HepG2 (cell line): ENCODE measurements around the gene EHBP1. TPM values are rescaled to one million over a fixed set of nuclear protein-coding genes. Genes with fewer than 3 reads are reported as not detected.

Source experiments
- ATAC-seq: fragments of 200-7000 bp; cut with Tn5 transposase; 3 replicates; pipeline ENCODE4 v1.9.1; 2020; ENCODE audit warnings: mild to moderate bottlenecking, moderate library complexity
- BruUV-seq: library from RNA; stranded (reverse); fragments of 400-500 nt; replicated peaks from 2 replicates; lab custom pipeline; 2021; lab: Mats Ljungman, UMichigan
- CTCF ChIA-PET: fragments of 300-600 bp; formaldehyde crosslinking; extraction: SDS; loops from one replicate; lab custom pipeline; 2021; ENCODE audit warnings: low total read pairs, inconsistent platforms, low intra/inter-chr PET ratio; lab: Yijun Ruan, JAX
- POLR2A ChIA-PET: fragments of 350-600 bp; sonication (Branson Sonifier 250); formaldehyde crosslinking; loops from one replicate; lab custom pipeline; 2020; ENCODE audit warnings: antibody characterized with exemption, inconsistent platforms; lab: Yijun Ruan, JAX
- DNase-seq: peaks from one replicate; pipeline ENCODE4 v3.0.0-alpha.2; 2015; ENCODE audit warnings: low spot score
- FAIRE-seq: peaks from 3 replicates; lab custom pipeline; 2011; peaks lifted over from hg19 to GRCh38; lab: Jason Lieb, UNC
- H2AFZ ChIP-seq: one replicate; pipeline ENCODE4 v1.6.1; 2011; ENCODE audit warnings: low read length, inconsistent platforms
- H3K27ac ChIP-seq: fragments of 300-600 bp; 3 replicates; pipeline ENCODE4 v1.8.0; 2011; ENCODE audit warnings: mixed run types, mild to moderate bottlenecking, mixed read lengths, low read length, inconsistent platforms; ENCODE audit not compliant: insufficient read depth; ENCODE audit errors: extremely low read length
- H3K27me3 ChIP-seq, 2 experiments: fragments of 200-600 bp in 1 of 2; 2 replicates in 1 of 2; 3 replicates in 1 of 2; pipeline versions ENCODE4 v1.6.0 to v1.8.0; 2011; ENCODE audit warnings: low read length in 2 of 2, mild to moderate bottlenecking in 2 of 2, moderate library complexity in 2 of 2, inconsistent platforms in 1 of 2; ENCODE audit not compliant: insufficient read depth in 2 of 2, control insufficient read depth in 1 of 2
- H3K36me3 ChIP-seq, 2 experiments: fragments of 200-600 bp in 1 of 2; replicated peaks in 1 of 2; 2 replicates in 1 of 2; 3 replicates in 1 of 2; pipeline versions ENCODE4 v1.5.1 to v1.8.0; 2011; ENCODE audit warnings: low read length in 2 of 2, inconsistent platforms in 1 of 2; ENCODE audit not compliant: insufficient read depth in 2 of 2, control insufficient read depth in 1 of 2
- H3K4me1 ChIP-seq: 2 replicates; pipeline ENCODE4 v1.5.1; 2012; ENCODE audit warnings: low read length, inconsistent platforms; ENCODE audit not compliant: insufficient read depth
- H3K4me2 ChIP-seq: 2 replicates; pipeline ENCODE4 v1.6.0; 2011; ENCODE audit warnings: low read depth, low read length, inconsistent platforms
- H3K4me3 ChIP-seq, 3 experiments: fragments of 200-600 bp in 1 of 3; sonication (generic), shearing (Covaris generic) in 1 of 3; replicated peaks in 1 of 3; 2 replicates each; pipeline ENCODE4 v1.5.1; 2011 to 2016; ENCODE audit warnings: low read length in 3 of 3, inconsistent platforms in 2 of 3, low read depth in 2 of 3, mild to moderate bottlenecking in 2 of 3, control low read depth in 1 of 3, mixed read lengths in 1 of 3; ENCODE audit not compliant: insufficient read depth in 1 of 3
- H3K79me2 ChIP-seq: one replicate; pipeline ENCODE4 v1.6.1; 2011; ENCODE audit warnings: low read length, inconsistent platforms; ENCODE audit not compliant: insufficient read depth
- H3K9ac ChIP-seq: 2 replicates; pipeline ENCODE4 v1.6.0; 2011; ENCODE audit warnings: mild to moderate bottlenecking, low read depth, low read length, inconsistent platforms; ENCODE audit not compliant: insufficient read depth
- H3K9me3 ChIP-seq: 2 replicates; pipeline ENCODE4 v1.5.1; 2012; ENCODE audit warnings: mild to moderate bottlenecking, low read length
- H4K20me1 ChIP-seq: 2 replicates; pipeline ENCODE4 v1.6.0; 2011; ENCODE audit warnings: inconsistent platforms, mild to moderate bottlenecking, low read length, moderate library complexity; ENCODE audit not compliant: insufficient read depth
- AKAP8 ChIP-seq: sonication (generic); formaldehyde crosslinking; IDR thresholded peaks from 2 replicates; pipeline ENCODE4 v1.5.1; 2020; ENCODE audit warnings: mild to moderate bottlenecking, missing genetic modification reagents
- ARNT ChIP-seq: fragments of 450-650 bp; IDR thresholded peaks from 2 replicates; pipeline ENCODE4 v1.6.1; 2017
- BCL6 ChIP-seq: IDR thresholded peaks from 2 replicates; pipeline ENCODE4 v1.6.1; 2016; ENCODE audit warnings: missing genetic modification reagents, missing compliant biosample characterization
- GZF1 ChIP-seq: sonication (generic); formaldehyde crosslinking; IDR thresholded peaks from 2 replicates; pipeline ENCODE4 v1.5.1; 2020; ENCODE audit warnings: mild to moderate bottlenecking, missing genetic modification reagents
- HOXA3 ChIP-seq: sonication (generic); formaldehyde crosslinking; IDR thresholded peaks from 2 replicates; pipeline ENCODE4 v1.5.0; 2020; ENCODE audit warnings: missing genetic modification reagents
- IKZF4 ChIP-seq: sonication (generic); formaldehyde crosslinking; IDR thresholded peaks from 2 replicates; pipeline ENCODE4 v1.5.1; 2020; ENCODE audit warnings: borderline replicate concordance, mild to moderate bottlenecking, low read depth, missing genetic modification reagents; ENCODE audit errors: not compliant biosample characterization
- KDM4B ChIP-seq: sonication (generic); formaldehyde crosslinking; IDR thresholded peaks from 2 replicates; pipeline ENCODE4 v1.4.0; 2020; ENCODE audit warnings: missing genetic modification reagents
- KLF13 ChIP-seq: sonication (generic); formaldehyde crosslinking; IDR thresholded peaks from 2 replicates; pipeline ENCODE4 v1.4.0; 2020; ENCODE audit warnings: mild to moderate bottlenecking, missing genetic modification reagents
- MLLT10 ChIP-seq: sonication (generic); formaldehyde crosslinking; IDR thresholded peaks from 2 replicates; pipeline ENCODE4 v1.4.0; 2020; ENCODE audit warnings: missing genetic modification reagents
- NKX3-1 ChIP-seq: sonication (generic); formaldehyde crosslinking; IDR thresholded peaks from 2 replicates; pipeline ENCODE4 v1.5.0; 2020; ENCODE audit warnings: missing genetic modification reagents
- RFXAP ChIP-seq: sonication (generic); formaldehyde crosslinking; IDR thresholded peaks from 2 replicates; pipeline ENCODE4 v1.4.0; 2020; ENCODE audit warnings: missing genetic modification reagents, borderline replicate concordance
- SMAD1 ChIP-seq: sonication (generic); formaldehyde crosslinking; IDR thresholded peaks from 2 replicates; pipeline ENCODE4 v1.4.0; 2020; ENCODE audit warnings: missing genetic modification reagents, low read depth, mild to moderate bottlenecking, borderline replicate concordance
- SRSF4 ChIP-seq: fragments of 200-400 bp; formaldehyde crosslinking; IDR thresholded peaks from one replicate; pipeline ENCODE4 v1.6.1; 2018; ENCODE audit warnings: mild to moderate bottlenecking, low read depth, low read length, moderate library complexity; ENCODE audit not compliant: poor library complexity, severe bottlenecking
- TARDBP ChIP-seq: sonication (generic); formaldehyde crosslinking; IDR thresholded peaks from 2 replicates; pipeline ENCODE4 v1.8.0; 2022; ENCODE audit warnings: mild to moderate bottlenecking, missing genetic modification reagents
- XRCC5 ChIP-seq: fragments of 200-400 bp; formaldehyde crosslinking; optimal IDR thresholded peaks from 2 replicates; pipeline ENCODE3; 2017; ENCODE audit warnings: mild to moderate bottlenecking, low read length
- ZFY ChIP-seq: sonication (generic); formaldehyde crosslinking; IDR thresholded peaks from 2 replicates; pipeline ENCODE4 v1.4.0; 2020; ENCODE audit warnings: missing genetic modification reagents
- ZNF124 ChIP-seq: sonication (generic); formaldehyde crosslinking; IDR thresholded peaks from 2 replicates; pipeline ENCODE4 v1.4.0; 2020; ENCODE audit warnings: missing genetic modification reagents
- ZNF138 ChIP-seq: sonication (generic); formaldehyde crosslinking; IDR thresholded peaks from 2 replicates; pipeline ENCODE4 v1.5.0; 2020; ENCODE audit warnings: mild to moderate bottlenecking, low read depth, missing genetic modification reagents
- ZNF224 ChIP-seq: sonication (generic); formaldehyde crosslinking; IDR thresholded peaks from 2 replicates; pipeline ENCODE4 v1.5.0; 2020; ENCODE audit warnings: mild to moderate bottlenecking, missing genetic modification reagents
- ZNF557 ChIP-seq: sonication (generic); formaldehyde crosslinking; IDR thresholded peaks from 2 replicates; pipeline ENCODE4 v1.4.0; 2020; ENCODE audit warnings: missing genetic modification reagents
- WGBS: methylation state at CpG from one replicate; pipeline ENCODE4 v1.1.6; 2017; ENCODE audit warnings: low lambda C conversion rate; 5-methylcytosine and 5-hydroxymethylcytosine counted together
- in situ Hi-C: cut with HindIII; loops from 2 replicates; pipeline ENCODE4 v1.10.0; 2017; ENCODE audit warnings: low pct_unique_long_range_greater_than_20kb; ENCODE audit not compliant: extremely low pct_ligation_motif_present
- intact Hi-C: fragments of 100-400 bp; cut with micrococcal nuclease; formaldehyde crosslinking; loops from one replicate; pipeline ENCODE4 v1.10.0; 2022; ENCODE audit not compliant: unreplicated experiment
- polyA plus RNA-seq, 8 experiments: library from polyadenylated mRNA; depleted of rRNA in 3 of 8; stranded (reverse) in 7 of 8; unstranded in 1 of 8; fragments of >200 nt; fragmentation: Illumina TruSeq in 4 of 8; extraction: Trizol in 4 of 8; gene quantifications; 2 replicates each; pipeline versions ENCODE4 v1.2.1 to v1.2.3, GENCODE V29; 2011 to 2016; ENCODE audit warnings: low read depth in 4 of 8, missing spikeins in 1 of 8, mixed read lengths in 1 of 8; ENCODE audit not compliant: insufficient read depth in 1 of 8
- total RNA-seq, 5 experiments: library from RNA; depleted of rRNA; stranded (reverse); fragments of >200 nt; fragmentation: Illumina TruSeq; extraction: Trizol; gene quantifications; 2 replicates each; pipeline ENCODE4 v1.2.3, GENCODE V29; 2016; ENCODE audit warnings: low read depth in 1 of 5
- TF ChIP-seq, protein P1 (sequence below): sonication (generic); formaldehyde crosslinking; IDR thresholded peaks from 2 replicates; pipeline ENCODE4 v1.9.0; 2021; ENCODE audit warnings: missing genetic modification reagents, borderline replicate concordance
- TF ChIP-seq, protein P2 (sequence below): sonication (generic); formaldehyde crosslinking; IDR thresholded peaks from 2 replicates; pipeline ENCODE4 v1.4.0; 2020; ENCODE audit warnings: missing genetic modification reagents

EHBP1 gene
- total and polyA plus RNA-seq, 2 of the 13 experiments (the other 11 are each of a cell fraction or from before 2014, with no cell fraction given): 93.5 to 146 TPM

DNA sequence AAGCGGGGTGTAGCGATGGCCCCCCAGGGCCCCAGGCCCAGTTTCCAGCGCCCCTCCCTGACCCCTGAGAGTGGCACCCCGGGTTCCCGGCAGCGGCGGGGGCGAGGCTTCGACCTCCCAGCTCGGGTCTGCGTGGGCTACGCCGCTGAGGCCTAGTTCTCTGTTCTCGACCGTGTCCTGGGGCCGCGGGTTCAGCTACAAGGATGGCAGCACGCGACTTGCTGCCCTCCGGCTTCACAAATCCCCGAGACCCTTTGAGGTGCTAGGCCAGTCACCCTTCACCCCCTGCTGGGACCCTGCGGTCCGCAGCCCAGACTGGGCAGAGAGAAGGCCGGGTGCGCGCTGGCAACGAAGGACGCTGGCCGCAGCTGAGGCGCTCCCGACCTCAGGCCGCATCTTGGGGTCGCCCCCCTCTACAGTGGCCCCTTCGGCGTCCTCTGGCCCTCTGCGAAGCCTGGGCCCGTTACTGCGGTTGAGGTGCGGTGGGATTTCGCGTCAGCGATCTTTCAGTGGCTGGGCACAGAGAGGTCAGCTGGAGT, 346.4 kb downstream of the EHBP1 start:
- CTCF ChIA-PET: no interaction called here
- 94% methylated on average over 42 of the region's 42 CpGs for WGBS
- Histone ChIP-seq H3K4me3 (peak overlapping the region; percentile 80 to 99 (median 98)), H3K36me3 (peaks cover 20 to 46% of the 10 kb centered on the region in 2 experiments), H3K27me3 (no peaks in the 10 kb centered on the region; a peak in 1 of 5 replicates), H3K79me2 (peaks cover 8% of the 10 kb centered on the region), H2AFZ (no peak overlapping the region), H4K20me1 (no peaks in the 10 kb centered on the region), H3K4me1 (peaks cover 30% of the 10 kb centered on the region), H3K9me3 (no peaks in the 10 kb centered on the region), H3K4me2 (peak overlapping the region; percentile 76), H3K9ac (peak overlapping the region; percentile 90; the same call in 1 of the 2 replicates), H3K27ac (no peak overlapping the region)
- intact Hi-C loops (loop anchor here (2.0 kb wide), 1 partner anchor 249 kb away; no protein-coding TSS in a partner anchor), in situ Hi-C loops (loop anchor here (25.0 kb wide), 1 partner anchor 640 kb away; no protein-coding TSS in a partner anchor)
- POLR2A ChIA-PET: no interaction called here
- FAIRE-seq (no peak), ATAC-seq (no peak), DNase-seq (no peak)
- BruUV-seq: no TSS peak
- TF ChIP-seq ZFY (no peak), ZNF224 (no peak), SRSF4 (no peak), MLLT10 (no peak), ZNF138 (CRISPR knock-in tag) (no peak), NKX3-1 (CRISPR knock-in tag) (no peak), HOXA3 (CRISPR knock-in tag) (peak; percentile 49; the same call in 1 of the 2 replicates), ZNF124 (CRISPR knock-in tag) (no peak), BCL6 (CRISPR knock-in tag) (no peak), GZF1 (CRISPR knock-in tag) (no peak), IKZF4 (CRISPR knock-in tag) (no peak), TARDBP (CRISPR knock-in tag) (no peak), AKAP8 (no peak), XRCC5 (no peak), KLF13 (CRISPR knock-in tag) (no peak), RFXAP (CRISPR knock-in tag) (no peak), ARNT (no peak), KDM4B (CRISPR knock-in tag) (no peak), ZNF557 (CRISPR knock-in tag) (no peak), SMAD1 (CRISPR knock-in tag) (0 out of 2 replicates have a peak, but pooled peaks have one; percentile 31)
- TF ChIP-seq, protein P1, sequence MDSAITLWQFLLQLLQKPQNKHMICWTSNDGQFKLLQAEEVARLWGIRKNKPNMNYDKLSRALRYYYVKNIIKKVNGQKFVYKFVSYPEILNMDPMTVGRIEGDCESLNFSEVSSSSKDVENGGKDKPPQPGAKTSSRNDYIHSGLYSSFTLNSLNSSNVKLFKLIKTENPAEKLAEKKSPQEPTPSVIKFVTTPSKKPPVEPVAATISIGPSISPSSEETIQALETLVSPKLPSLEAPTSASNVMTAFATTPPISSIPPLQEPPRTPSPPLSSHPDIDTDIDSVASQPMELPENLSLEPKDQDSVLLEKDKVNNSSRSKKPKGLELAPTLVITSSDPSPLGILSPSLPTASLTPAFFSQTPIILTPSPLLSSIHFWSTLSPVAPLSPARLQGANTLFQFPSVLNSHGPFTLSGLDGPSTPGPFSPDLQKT (CRISPR knock-in tag): no peak
- TF ChIP-seq, protein P2, sequence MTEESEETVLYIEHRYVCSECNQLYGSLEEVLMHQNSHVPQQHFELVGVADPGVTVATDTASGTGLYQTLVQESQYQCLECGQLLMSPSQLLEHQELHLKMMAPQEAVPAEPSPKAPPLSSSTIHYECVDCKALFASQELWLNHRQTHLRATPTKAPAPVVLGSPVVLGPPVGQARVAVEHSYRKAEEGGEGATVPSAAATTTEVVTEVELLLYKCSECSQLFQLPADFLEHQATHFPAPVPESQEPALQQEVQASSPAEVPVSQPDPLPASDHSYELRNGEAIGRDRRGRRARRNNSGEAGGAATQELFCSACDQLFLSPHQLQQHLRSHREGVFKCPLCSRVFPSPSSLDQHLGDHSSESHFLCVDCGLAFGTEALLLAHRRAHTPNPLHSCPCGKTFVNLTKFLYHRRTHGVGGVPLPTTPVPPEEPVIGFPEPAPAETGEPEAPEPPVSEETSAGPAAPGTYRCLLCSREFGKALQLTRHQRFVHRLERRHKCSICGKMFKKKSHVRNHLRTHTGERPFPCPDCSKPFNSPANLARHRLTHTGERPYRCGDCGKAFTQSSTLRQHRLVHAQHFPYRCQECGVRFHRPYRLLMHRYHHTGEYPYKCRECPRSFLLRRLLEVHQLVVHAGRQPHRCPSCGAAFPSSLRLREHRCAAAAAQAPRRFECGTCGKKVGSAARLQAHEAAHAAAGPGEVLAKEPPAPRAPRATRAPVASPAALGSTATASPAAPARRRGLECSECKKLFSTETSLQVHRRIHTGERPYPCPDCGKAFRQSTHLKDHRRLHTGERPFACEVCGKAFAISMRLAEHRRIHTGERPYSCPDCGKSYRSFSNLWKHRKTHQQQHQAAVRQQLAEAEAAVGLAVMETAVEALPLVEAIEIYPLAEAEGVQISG: no peak
